Smooth muscle cell of the coronary artery (primary cell): Measurements from ENCODE around the gene GEMIN7. TPM values are rescaled to one million over a fixed set of nuclear protein-coding genes. Genes with fewer than 3 reads are reported as not detected.

Experiments
- total RNA-seq: library from RNA; depleted of rRNA; stranded (reverse); fragments of >200 nt; gene quantifications from 2 replicates; pipeline ENCODE4 v1.2.3, GENCODE V29; 2014; ENCODE audit warnings: low replicate concordance

Gene GEMIN7, protein sequence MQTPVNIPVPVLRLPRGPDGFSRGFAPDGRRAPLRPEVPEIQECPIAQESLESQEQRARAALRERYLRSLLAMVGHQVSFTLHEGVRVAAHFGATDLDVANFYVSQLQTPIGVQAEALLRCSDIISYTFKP
- 7.7 and 16.5 TPM in 2 replicates for total RNA-seq

DNA sequence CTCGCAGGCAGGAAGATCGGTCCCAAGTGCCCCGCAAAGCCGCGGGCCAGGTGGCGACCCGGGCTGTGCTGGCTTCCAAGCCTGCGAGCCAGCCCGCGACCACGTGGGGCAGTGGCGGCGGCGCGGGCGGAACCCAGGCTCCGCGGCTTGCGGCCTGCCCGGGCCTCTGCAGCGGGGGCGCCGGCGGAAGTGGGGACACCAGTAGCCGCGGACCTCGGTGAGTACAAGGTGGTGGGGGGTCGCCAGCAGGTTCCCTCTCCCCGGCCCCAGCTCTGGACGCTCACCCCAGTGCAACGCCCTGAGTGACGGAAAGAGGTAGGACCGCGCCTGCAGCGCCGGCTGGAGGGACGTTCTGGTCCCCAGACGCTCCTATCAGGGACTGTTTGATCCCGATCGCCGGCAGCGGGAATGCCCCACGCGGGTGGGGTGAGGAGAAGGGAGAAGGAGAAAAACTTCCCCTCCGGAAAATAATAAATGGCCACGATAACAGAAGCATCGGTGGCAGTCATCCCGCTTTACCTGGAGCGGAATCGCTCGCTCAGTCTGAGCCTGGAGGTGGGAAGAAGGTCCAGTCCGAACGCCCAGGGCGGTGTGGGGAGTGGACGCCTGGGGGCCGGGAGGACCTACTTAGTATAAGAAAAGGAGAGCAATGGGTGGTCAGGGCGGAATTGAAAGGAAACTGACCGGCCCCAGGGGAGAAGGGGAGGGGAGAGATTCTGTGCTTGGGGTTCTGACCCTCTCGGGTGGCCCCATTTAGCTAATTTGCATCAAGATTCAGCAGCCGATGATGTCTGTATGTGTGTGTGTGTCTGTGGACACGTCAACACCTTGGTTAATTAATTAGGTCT, at the start of gene GEMIN7:
Gene GEMIN7, plus strand, starts transcription at position 198 of the 848 bp plus-strand sequence. CDS start 10,855 bp downstream, outside the sequence.

DNA sequence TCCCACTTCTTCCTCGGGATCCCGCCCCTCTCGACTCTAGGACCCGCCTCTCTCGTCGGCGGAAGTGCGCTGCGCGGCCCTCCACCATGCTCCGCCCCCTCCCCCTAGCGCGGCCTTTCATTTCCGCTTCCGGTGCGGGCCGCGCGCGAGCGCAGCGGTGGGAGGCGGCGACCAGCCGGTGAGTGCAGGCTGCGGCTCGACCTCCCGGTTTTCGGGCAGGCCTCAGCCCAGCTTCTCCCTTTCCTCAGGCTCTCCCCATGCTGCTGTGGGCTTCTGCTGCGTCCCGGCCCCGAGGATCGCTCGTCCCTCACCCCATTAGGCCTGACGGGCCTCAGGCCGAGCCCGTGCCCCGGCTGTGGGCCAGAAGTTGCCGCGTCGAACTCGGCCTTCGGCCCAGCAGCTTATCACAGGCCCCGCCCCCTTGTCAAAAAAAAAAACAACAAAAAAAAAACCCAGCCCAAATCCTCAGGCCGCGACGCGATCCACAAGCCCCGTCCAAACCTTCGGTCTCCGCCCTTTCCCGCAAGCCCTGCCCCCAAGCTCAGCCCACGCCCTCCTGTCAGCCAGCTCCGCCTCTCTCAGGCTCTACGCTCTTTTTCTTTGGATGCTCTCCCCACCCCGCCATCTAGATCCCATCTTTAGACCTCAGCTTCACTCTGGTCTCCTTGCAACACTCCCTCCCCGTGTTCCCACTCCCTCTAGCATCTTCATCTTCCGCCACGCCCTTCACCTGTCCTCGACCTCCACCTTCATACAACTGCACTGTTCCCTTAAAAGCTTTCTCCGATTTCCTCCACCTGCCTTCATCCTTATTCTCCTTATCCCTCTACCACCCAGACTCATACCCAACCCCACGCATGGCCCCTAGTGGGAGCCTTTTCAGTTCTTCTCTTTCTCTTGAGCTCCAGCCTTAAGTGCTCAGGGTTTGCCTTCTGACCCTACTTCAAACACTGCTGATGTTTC, 39.8 kb upstream of the GEMIN7 start, which contains the start of gene CLASRP:
Gene CLASRP, plus strand, starts transcription at position 115 of the 963 bp plus-strand sequence. CDS start 1,168 bp downstream, outside the sequence.

DNA sequence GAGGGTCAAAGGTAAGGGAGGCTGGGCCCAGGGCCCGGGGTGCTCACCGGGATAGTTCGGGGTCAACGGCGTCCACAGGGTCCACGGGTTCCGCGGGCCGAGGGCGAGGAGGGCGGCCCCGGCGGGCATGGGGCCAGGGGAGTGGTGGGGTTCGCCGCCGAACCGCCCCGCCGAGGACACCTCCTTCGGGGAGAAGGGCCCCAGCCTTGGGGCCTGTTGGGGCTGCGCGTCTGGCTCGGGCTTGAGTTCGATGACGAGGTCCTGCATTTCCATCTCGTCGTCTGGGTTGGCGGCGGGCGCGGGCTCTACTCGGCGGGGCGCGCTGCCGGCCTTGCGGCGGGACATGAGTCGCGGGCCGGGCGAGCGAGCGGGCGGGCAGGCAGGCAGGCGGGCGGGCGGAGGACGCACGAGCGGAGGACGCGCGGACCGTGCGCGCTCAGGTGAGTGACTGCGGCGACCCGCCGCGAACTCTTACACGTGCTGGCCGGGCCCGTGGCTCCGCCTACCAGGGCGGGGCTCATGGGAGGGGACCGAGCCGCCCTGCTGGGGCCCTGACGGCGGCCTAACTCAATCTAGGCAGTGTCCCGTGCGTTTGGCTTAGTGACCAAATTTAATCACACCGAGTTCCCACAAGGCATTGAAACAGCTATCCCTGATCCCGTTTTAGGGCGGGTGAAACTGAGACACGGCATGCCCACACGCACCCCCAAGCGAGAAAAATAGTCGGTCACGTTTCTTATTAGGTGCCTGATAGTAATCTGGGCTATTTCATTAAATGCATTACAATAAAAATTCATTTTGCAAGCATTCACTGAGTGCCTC, 2.8 kb upstream of the GEMIN7 start, which contains the start of gene ZNF296:
Gene ZNF296, minus strand, starts transcription at position 450 of the 822 bp plus-strand sequence. Its CDS starts 105 bp downstream, at position 345.

DNA sequence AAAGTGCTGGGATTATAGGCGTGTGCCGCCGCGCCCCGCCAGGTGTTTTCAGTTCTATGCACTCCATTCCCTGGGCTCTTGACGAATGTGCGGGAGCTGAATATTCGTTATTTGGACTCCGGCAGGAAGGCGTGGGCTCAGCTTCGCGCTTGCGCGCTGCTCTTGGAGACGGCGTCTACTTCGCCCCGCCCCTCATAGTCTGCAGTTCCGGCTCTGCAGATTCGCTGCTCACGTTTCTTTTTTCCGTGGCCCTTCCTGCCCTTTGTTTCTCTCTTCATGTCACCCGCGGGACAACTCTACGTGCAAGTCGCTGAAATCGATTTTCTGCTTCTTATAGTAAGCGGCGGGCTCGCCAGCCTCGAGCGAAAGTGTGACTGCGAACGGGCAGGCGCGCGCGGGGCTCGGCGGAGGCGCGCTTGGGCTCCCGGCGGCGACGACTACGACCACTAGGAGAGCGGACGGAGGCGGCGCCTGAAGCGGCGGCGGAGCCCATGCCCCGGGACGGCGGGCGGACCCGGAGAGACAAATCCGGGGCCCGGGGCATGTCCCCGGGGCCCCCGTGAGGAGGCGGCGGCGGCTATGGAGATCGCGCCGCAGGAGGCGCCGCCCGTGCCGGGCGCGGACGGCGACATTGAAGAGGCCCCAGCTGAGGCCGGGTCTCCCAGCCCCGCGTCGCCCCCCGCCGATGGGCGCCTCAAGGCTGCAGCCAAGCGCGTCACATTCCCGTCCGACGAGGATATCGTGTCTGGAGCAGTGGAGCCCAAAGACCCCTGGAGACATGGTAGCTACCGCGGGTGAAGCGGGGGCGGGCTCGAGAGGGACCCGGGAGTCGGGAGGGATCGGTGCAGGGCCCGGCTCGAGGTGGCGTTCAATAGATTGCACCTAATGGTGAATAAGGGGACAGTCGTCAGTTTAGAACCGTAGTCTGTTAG, 14.0 kb downstream of the GEMIN7 start, which contains the start of gene PPP1R37:
Gene PPP1R37, plus strand, starts transcription at position 433 of the 932 bp plus-strand sequence. Its CDS starts 147 bp downstream, at position 580.

Other genes starting within 250 kb of the GEMIN7 start
- gene NECTIN2, start 233.0 kb upstream of the GEMIN7 start, total RNA-seq: 23.9 and 80.6 TPM in 2 replicates
- 23.5 and 46.5 TPM in 2 replicates for gene TOMM40, start 188.0 kb upstream of the GEMIN7 start, total RNA-seq
- gene APOE, start 173.5 kb upstream of the GEMIN7 start, total RNA-seq: 5.1 and 263 TPM in 2 replicates
- 0.47 and 0.68 TPM in 2 replicates for gene APOC1, start 164.7 kb upstream of the GEMIN7 start, total RNA-seq
- not detected in 2 replicates for gene APOC4, start 137.0 kb upstream of the GEMIN7 start, total RNA-seq
- not detected in 2 replicates for gene APOC2, start 133.2 kb upstream of the GEMIN7 start, total RNA-seq
- gene CLPTM1, start 123.9 kb upstream of the GEMIN7 start, total RNA-seq: 28.5 and 28.9 TPM in 2 replicates
- gene RELB, start 77.8 kb upstream of the GEMIN7 start, total RNA-seq: 4.8 and 5.0 TPM in 2 replicates
- 10.7 and 18.5 TPM in 2 replicates for gene CLASRP, start 40.2 kb upstream of the GEMIN7 start, total RNA-seq
- gene ZNF296, start 2.8 kb upstream of the GEMIN7 start, total RNA-seq: not detected in 2 replicates
- 19.8 and 24.1 TPM in 2 replicates for gene PPP1R37, start 13.9 kb downstream of the GEMIN7 start, total RNA-seq
- 0.08 and 0.23 TPM in 2 replicates for gene NKPD1, start 81.7 kb downstream of the GEMIN7 start, total RNA-seq
- gene TRAPPC6A, start 99.0 kb downstream of the GEMIN7 start, total RNA-seq: 11.7 and 18.0 TPM in 2 replicates
- gene BLOC1S3, start 99.5 kb downstream of the GEMIN7 start, total RNA-seq: 1.1 and 2.0 TPM in 2 replicates
- under 0.01 TPM in 1 of 2 replicates, not detected in the other for gene EXOC3L2, start 166.1 kb downstream of the GEMIN7 start, total RNA-seq
- gene MARK4, start 172.0 kb downstream of the GEMIN7 start, total RNA-seq: 9.1 and 12.3 TPM in 2 replicates
- gene CKM, start 243.6 kb downstream of the GEMIN7 start, total RNA-seq: not detected in 2 replicates